Mesenteric fat pad (tissue), 1 donor: ENCODE results near the gene P3H1. TPM values are rescaled to one million over a fixed set of nuclear protein-coding genes. Genes with fewer than 3 reads are reported as not detected.
"Not testable (repeated sequence)": the region's sequence is repeated elsewhere in the genome, so short reads cannot be mapped to it uniquely, and the experiment has no call there.

Source experiments
- DNase-seq: peaks from one replicate; pipeline ENCODE4 v3.0.0-alpha.2; 2020; ENCODE audit warnings: low spot score
- long read RNA-seq: library from polyadenylated mRNA; unstranded; transcript quantifications from one replicate; pipeline ENCODE4 v2.0.0, GENCODE V29; 2020
- total RNA-seq: library from RNA; stranded (reverse); fragmentation: NEBNext Ultra II Directional; extraction: Animal tissue kit (Norgen Biotek cat#: 25700); gene quantifications from one replicate; pipeline ENCODE4 v1.2.1, GENCODE V29; 2021
- donor health status: DM: yes; HTN: yes; CAD: no.

P3H1 gene, protein sequence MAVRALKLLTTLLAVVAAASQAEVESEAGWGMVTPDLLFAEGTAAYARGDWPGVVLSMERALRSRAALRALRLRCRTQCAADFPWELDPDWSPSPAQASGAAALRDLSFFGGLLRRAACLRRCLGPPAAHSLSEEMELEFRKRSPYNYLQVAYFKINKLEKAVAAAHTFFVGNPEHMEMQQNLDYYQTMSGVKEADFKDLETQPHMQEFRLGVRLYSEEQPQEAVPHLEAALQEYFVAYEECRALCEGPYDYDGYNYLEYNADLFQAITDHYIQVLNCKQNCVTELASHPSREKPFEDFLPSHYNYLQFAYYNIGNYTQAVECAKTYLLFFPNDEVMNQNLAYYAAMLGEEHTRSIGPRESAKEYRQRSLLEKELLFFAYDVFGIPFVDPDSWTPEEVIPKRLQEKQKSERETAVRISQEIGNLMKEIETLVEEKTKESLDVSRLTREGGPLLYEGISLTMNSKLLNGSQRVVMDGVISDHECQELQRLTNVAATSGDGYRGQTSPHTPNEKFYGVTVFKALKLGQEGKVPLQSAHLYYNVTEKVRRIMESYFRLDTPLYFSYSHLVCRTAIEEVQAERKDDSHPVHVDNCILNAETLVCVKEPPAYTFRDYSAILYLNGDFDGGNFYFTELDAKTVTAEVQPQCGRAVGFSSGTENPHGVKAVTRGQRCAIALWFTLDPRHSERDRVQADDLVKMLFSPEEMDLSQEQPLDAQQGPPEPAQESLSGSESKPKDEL
- 29.5 TPM for total RNA-seq
- long read RNA-seq, transcript P3H1-207 (14 exons, 2,726 nt) = minor isoform, 8 of 77 reads
- long read RNA-seq, transcript P3H1-202 (15 exons, 2,585 nt) = major isoform, 43 of 77 reads
- long read RNA-seq, transcript P3H1-204 (15 exons, 2,705 nt) = minor isoform, 9 of 77 reads
- long read RNA-seq, partial matches to known transcripts = 4 of 77 reads
- long read RNA-seq, other reads (novel, unspliced or antisense) = 9 of 77 reads

- DNase-seq = peak; percentile 100
These were observed at the start of gene P3H1, which contains the start of gene C1orf50 for GRCh38 chr1:42766741-42767509. Gene P3H1, minus strand, starts transcription at chr1:42767028. Its CDS starts 57 bp downstream, at chr1:42766971. Gene C1orf50, plus strand, starts transcription at chr1:42767249. Its CDS starts 63 bp downstream, at chr1:42767312.

GRCh38 chr1:42815941-42816584, 49.2 kb upstream of the P3H1 start:
- DNase-seq = no peak

GRCh38 chr1:42814815-42815214, 48.0 kb upstream of the P3H1 start:
- not testable (repeated sequence) for DNase-seq

GRCh38 chr1:42807056-42807668, 40.3 kb upstream of the P3H1 start:
- no peak for DNase-seq

GRCh38 chr1:42806593-42806992, 39.8 kb upstream of the P3H1 start:
- DNase-seq = no peak

DNA sequence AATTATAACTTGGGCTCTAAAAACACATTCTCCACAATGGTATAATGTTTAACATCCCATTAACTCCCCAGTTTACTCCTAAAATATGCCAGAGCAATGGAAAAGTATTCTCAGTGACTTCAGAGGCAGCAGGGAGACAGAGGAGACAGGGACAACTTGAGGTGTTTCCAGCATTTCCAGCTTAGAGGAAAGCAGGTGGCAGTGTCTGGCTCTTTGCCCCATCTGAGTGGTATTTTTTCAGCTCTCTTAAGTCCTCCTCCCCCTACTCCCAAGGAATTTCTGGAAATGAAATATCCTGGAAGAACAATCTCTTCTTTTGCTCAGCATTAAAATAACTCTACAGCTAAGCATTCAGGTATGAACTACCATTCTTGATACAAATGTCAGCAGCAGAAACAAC, 39.3 kb upstream of the P3H1 start:
- no peak for DNase-seq

GRCh38 chr1:42801832-42802473, 35.1 kb upstream of the P3H1 start:
- DNase-seq = no peak

DNA sequence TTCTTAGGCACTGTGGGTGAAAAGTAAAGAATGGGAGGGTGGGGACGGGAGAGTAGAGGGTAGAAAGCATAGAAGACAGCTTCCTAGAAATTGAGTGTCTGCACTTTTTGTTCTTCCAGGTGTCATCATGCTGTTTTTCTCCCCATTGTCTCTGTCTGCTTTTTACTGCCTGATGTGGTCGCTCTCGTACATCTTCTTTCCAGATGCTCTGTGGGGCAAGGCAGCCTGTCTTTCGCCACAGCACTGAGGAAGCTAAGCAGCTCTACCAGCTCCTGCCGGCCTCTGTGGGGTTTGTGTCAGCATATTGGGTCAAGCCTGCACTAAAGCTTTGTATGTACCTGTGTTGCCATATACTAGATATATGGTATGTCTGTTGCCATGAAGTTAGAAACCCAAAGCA, 31.2 kb upstream of the P3H1 start:
- DNase-seq = no peak

DNA sequence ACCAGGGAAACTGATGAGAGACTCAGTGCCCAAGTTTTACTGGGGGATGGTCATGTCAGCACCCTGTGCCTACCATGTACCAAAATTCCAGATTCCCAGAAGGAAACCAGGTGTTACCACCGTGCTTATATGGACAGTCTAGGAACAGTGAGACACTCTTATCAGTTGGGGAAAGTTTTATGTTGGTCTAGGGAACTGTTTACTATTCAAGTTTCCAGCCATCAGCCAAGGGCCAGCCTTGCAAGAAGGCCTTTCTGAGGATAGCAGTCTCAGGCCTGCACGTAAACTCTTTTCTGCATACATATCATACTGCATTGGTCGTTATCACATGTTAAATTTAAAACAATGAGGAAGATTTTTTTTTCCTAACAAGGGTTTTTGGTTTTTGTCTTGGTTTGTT, 30.6 kb upstream of the P3H1 start:
- no peak for DNase-seq

DNA sequence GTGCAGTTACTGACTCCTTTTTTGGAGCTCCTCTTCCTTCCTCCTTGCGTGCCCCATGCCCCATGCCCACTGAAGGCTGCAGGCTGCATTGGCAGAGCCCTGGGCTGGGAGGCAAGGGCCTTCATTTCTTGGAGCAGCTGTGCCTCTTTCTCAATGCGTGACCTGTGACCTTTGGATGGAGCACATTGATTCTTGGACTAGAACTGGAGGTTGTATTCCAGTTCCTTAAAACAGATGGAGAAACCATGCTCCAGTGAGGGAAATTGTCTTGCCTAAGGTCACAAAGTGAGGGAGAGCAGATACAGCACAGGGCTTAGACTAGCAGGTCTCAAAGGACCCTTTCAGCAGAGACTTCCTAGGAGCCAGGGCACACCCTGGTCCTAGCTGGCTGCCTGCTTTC, 27.0 kb upstream of the P3H1 start:
- DNase-seq = no peak

DNA sequence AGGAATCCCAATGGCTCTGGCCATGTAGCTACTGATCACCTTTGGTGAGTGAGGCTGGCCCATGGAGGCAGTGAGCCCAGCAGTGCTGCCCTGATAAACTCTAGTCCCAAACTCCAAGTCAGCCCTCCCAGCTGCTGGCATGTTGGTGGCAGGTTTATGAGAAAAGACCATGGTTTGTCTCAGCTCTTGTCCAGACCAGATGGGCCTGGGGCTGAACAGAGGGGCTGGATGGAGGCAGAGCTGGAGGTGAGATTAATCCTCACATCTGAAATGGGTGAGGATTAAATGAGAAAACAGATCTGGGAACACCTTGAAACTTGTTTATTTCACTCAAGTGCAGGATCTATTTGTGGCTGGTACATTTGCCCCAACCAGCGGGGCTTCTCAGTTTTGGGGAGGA, 21.2 kb upstream of the P3H1 start:
- DNase-seq = no peak

DNA sequence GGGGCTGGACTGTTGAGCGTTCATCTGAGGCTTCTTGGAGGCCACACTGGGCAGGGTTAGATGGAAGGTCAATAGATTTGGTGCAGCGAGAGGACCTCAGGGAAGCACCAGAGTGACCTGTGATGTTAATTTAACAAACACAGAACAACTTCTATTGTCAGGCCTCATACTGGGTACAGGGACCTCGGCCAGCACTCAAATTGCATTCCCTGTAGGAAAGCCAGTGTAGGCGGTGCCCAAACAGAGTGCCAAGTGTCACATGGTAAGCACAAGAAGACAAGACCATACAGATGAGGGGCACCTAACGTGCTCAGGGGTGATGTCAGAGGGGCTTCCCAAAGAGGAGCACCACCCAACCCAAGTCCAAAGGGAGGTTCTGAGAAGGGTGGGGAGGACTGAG, 19.3 kb upstream of the P3H1 start:
- no peak for DNase-seq

DNA sequence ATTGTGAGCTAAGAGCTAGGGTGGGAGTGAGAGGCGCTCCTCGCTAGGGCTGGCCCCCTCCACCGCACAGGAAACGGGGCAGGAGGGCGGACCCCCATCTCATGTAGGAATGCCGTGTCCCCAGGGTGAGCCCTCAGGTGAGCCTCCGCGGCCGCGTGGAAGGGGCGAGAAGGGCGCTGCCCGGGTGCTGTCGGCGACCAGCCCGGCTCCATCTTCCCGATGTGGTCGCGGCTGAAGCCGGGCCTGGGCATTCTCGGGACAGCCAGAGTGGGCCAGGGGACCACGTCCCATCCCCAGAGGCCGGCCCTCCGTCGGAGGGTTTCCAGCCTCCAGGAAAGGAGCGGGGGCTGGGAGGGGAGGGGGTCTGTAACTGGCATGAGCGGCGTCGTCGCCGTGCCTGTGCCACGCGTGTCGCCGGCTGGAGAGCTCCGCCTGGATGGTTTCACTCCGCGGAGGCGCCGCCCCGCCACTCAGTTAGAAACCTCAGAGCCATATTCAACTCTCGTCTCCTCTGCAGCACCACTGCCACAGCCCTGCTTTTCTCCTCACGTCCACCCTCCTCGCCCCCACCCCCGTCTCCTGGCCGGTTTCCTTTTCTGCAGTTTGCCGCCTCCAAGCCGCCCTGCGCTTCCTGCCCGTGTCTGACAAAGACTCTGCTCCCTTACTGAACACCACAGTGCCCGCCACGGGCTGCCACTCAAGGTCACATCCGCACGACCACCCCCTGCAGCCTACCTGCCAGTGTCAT, 18.3 kb upstream of the P3H1 start, which contains the start of gene TMEM269:
TSS of gene TMEM269 (plus strand) at position 46 of the 748 bp plus-strand sequence. CDS start 4,903 bp downstream, outside the sequence.
- no peak for DNase-seq

- no peak for DNase-seq
These were observed 17.7 kb upstream of the P3H1 start for GRCh38 chr1:42784547-42784945.

DNA sequence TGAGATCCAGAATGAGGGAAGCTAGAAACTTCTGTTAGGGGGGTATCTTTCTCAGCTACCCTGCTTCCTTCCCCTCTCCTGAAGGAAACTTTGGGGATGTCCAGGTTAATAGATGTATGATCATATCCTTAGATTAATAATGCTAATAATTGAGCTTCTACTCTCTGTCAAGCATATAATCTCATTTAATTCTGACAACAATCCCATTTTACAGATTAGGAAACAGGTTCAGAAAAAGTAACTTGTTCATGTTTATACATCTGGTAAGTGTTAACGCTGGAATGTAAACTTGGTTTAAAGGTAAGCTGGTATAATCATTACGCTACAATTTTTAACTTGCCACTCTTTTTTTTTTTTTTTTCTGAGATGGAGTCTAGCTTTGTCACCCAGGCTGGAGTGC, 16.3 kb upstream of the P3H1 start:
- no peak for DNase-seq

- no peak for DNase-seq
These were observed 13.3 kb upstream of the P3H1 start for GRCh38 chr1:42780176-42780575.

- no peak for DNase-seq
These were observed 12.9 kb upstream of the P3H1 start for GRCh38 chr1:42779725-42780124.

DNA sequence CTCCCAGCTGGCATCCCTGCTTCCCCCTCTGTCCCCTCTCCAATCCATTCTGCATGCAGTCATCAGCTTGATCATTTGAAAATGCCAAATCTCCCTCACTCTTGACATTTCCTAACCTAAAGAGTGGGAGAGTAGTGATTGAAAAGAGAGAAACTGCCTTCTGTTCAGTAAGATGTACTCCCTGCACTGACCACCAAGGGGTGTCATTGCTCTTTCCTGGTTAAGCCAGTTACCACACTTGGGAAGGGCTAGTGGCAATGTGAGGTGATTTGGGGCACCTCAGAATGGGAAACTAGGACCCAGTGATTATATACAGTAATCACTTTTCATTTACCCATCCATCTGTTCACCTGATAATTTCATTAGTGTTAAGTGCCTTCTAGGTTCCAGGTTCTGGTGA, 11.0 kb upstream of the P3H1 start:
- DNase-seq = no peak

DNA sequence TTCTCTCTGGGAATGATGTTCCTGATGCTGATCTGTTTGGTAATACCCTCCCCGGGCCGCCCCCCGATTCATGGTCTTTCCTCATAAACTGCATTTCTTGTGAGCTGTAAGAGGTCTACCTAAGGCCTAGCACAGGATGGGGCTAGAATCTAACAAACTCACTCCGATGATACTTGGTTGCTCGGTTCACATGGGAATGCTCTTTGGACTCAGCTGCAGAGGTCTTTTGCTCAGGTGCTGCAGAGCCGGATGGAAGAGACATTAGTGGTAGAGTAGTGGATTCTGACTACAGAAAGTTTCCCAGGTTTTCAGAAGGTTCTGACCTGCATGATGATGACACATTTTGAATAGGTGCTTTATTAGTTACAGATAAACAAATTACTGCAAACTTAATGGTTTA, 9.7 kb upstream of the P3H1 start:
- no peak for DNase-seq
